ENCODE data around the gene SIGLEC11. TPM values are rescaled to one million over a fixed set of nuclear protein-coding genes. Genes with fewer than 3 reads are reported as not detected.

The SIGLEC11 gene
- total RNA-seq, 1 donor from 2014 or later = not detected

- no peak for DNase-seq (ENCODE audit: low read depth, low spot score)
These were observed 53.1 kb downstream of the SIGLEC11 start for GRCh38 chr19:49907745-49908446.

GRCh38 chr19:49906879-49907564 lies 54.0 kb downstream of the SIGLEC11 start:
- no peak for DNase-seq (ENCODE audit: low read depth, low spot score)

- no peak for DNase-seq (ENCODE audit: low read depth, low spot score)
These were observed 56.8 kb downstream of the SIGLEC11 start for GRCh38 chr19:49904136-49904535.

Other genes starting within 250 kb of the SIGLEC11 start
- gene TSKS, start 197.9 kb downstream of the SIGLEC11 start, total RNA-seq = not detected in 2 replicates
- gene AP2A1, start 194.2 kb downstream of the SIGLEC11 start, total RNA-seq = 65.3 and 65.6 TPM in 2 replicates
- 23.9 and 34.9 TPM in 2 replicates for gene FUZ, start 147.9 kb downstream of the SIGLEC11 start, total RNA-seq
- 13.1 and 13.8 TPM in 2 replicates for gene MED25, start 142.9 kb downstream of the SIGLEC11 start, total RNA-seq
- gene PTOV1, start 110.0 kb downstream of the SIGLEC11 start, total RNA-seq = 47.3 and 65.2 TPM in 2 replicates
- gene PNKP, start 93.6 kb downstream of the SIGLEC11 start, total RNA-seq = 47.2 and 48.2 TPM in 2 replicates
- gene AKT1S1, start 83.8 kb downstream of the SIGLEC11 start, total RNA-seq = 7.6 and 11.2 TPM in 2 replicates
- 7.1 and 7.3 TPM in 2 replicates for gene TBC1D17, start 83.5 kb downstream of the SIGLEC11 start, total RNA-seq
- 3.3 and 4.7 TPM in 2 replicates for gene IL4I1, start 64.3 kb downstream of the SIGLEC11 start, total RNA-seq
- gene ATF5, start 32.0 kb downstream of the SIGLEC11 start, total RNA-seq = 5.1 and 5.2 TPM in 2 replicates
- 33.8 and 49.8 TPM in 2 replicates for gene NUP62, start 31.7 kb downstream of the SIGLEC11 start, total RNA-seq
- 16.4 and 22.4 TPM in 2 replicates for gene VRK3, start 64.2 kb upstream of the SIGLEC11 start, total RNA-seq
- gene ZNF473, start 64.8 kb upstream of the SIGLEC11 start, total RNA-seq = 7.3 and 10.4 TPM in 2 replicates
- not detected in 2 replicates for gene IZUMO2, start 202.1 kb upstream of the SIGLEC11 start, total RNA-seq
- gene MYH14, start 242.4 kb upstream of the SIGLEC11 start, total RNA-seq = 0.07 TPM in 1 of 2 replicates, not detected in the other